HG02623 (cell line): Measurements from ENCODE around the gene ADGRL3.
"Not testable (repeated sequence)": the region's sequence is repeated elsewhere in the genome, so short reads cannot be mapped to it uniquely, and the experiment has no call there.

Experiments
- ATAC-seq: cut with Tn5 transposase; IDR thresholded peaks from one replicate; pipeline ENCODE4 v1.9.1; 2021; ENCODE audit warnings: moderate library complexity; ENCODE audit not compliant: unreplicated experiment

The ADGRL3 gene

GRCh38 chr4:61468024-61468720, 268.0 kb downstream of the ADGRL3 start:
- ATAC-seq, result no peak

GRCh38 chr4:61473306-61473705, 273.2 kb downstream of the ADGRL3 start:
- ATAC-seq, result no peak

- no peak for ATAC-seq
Observed at GRCh38 chr4:61478340-61478739, 278.2 kb downstream of the ADGRL3 start.

DNA sequence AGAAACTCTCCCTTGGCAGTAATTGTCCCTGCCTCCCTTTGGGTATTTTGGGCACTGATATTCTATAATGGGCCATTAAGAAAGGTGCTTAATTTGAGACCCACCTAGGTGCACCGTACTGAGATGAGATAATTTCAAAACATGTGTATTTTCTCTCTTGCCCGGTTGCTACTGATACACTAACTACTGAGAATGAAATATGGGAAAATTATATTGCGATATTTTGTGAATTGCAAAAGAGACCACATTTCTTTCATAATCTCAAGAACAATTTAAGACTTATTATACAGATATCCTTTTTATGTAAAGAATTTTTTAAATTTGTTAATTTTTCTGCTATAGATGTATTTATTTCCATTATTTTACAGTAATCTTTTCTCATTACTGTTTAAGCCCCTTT, 284.9 kb downstream of the ADGRL3 start:
- ATAC-seq, result no peak

GRCh38 chr4:61489927-61490326, 289.8 kb downstream of the ADGRL3 start:
- no peak for ATAC-seq

DNA sequence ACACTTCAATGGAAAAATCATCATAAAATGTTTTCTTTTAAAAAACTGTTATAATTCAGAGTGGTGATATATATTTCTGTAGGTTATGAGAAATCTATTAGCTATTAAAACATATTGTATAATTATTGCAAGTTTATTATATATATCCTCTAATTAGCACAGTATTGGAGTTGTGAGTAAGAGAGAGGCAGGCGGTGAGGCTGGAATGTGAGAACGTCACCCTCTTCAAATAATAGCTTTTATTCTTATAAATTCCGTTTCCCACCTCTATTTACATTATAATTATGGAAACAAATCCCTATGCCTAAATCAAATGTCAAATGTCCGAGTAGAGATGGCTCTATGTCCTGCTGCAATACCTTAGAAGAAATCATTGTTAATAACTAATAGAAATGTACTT, 292.9 kb downstream of the ADGRL3 start:
- no peak for ATAC-seq

DNA sequence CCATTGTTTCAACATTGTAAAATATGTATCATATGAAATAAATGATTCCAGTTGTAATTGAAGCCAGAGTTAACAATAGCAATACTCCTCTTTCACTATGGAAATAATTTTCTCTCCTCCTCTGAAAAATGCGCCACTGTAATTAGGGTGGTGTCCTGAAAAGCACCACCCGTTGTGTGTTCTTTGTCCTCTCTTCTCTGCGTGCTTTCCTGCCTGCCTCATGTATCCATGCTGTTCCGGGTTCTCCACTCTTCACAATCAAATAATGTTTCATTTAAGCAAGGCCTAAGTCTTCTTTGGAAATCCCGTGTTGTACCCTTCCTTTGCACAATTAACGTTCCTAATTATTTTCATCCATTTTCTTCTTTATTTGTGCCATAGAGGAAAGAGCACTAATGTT, 293.3 kb downstream of the ADGRL3 start:
- no peak for ATAC-seq

DNA sequence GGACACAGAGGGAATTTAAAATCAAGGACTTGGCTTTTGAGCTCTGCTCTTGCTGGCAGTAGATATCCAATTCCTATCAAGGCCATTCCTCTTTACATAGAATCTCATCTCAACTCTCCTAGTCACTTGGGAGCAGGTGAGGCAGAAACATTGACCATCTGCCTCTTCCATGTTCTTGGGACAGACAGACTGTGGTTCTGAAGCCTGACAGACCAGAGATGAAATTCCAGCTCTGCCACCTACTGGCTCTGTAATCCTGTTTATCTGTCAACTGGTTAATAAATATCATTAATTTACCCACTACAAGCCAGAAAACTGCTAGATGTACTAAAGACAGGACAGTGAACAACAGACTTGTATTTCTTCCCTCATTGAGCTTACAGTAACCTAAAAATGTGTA, 300.8 kb downstream of the ADGRL3 start:
- no peak for ATAC-seq

GRCh38 chr4:61501812-61502211, 301.7 kb downstream of the ADGRL3 start:
- no peak for ATAC-seq

DNA sequence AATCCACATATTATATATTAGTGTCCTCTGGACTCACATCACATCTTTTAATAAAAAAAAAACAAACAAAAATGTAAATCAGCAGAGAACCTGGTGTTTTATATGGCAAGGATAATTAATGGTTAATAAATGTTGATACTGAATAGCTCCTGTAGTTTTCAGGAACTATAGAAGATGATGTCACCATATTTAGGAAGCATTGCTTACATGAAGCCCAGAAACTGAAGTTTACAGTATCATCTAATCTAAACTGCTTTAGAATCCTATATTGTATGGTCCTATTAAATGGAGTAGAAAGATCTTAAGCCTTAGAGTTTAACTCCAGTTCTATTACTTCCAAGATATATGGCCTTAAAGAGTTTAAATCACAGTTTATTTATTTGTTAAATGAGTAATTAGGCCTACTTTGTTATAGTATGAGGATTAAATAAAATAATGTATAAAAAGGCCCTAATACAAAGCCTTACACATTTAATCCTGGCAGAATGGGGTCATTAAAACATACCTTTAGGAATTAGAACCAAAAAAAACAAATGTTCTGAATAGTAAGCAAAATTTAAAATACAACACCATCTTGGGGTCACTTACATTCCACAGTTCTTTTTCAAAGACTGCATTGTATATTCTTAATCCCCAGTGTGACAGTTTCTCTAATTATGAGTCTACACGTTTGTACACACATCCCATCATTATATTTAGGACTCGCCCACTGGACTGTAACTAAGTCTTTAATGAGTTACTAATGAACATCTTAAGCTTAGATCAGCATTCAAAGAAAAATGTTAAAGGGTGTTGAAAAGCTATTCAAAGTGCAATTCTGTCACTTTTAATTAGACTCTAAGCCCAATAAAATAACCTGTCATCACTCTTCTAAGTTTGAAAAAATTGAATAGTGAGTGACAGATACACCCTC, 305.9 kb downstream of the ADGRL3 start:
- ATAC-seq, result no peak

DNA sequence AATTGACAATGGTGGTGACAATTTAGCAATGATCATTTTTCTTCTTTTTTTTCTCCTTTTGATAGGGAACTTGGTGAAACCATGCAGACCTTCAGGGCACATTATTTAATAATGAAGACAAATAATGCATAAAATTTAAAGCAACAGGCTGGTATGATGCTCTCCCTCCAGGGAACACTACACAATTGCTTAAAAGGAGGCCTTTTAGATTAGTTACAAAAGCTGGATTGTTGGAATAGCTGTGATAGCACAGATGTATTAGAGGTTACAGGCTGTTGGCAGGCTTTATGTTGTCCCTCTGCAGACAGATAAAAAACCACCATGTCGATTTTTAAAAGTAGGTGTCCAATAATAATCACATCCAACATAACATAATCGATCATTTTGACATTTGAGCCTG, 307.0 kb downstream of the ADGRL3 start:
- ATAC-seq, result no peak

GRCh38 chr4:61509721-61510241, 309.7 kb downstream of the ADGRL3 start:
- not testable (repeated sequence) for ATAC-seq

GRCh38 chr4:61511716-61512488, 311.8 kb downstream of the ADGRL3 start:
- no peak for ATAC-seq

DNA sequence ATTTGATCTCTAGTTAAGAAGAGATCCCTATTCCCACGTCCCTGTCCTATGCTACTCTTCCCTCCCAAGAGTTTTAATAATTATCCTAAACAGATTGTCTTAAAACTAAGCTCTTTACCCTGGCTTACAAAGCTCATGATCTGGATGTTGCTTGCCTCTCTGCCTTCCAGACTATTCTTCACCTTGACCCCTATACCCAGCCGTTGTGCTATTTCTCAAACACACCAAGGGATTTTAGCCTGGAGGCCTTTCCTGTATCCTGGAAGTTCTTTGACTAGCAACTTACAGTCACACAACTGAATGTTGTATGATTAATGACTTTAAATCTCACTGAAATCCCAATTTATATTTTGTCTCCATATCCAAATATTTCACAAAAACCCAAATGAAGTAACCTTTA, 314.9 kb downstream of the ADGRL3 start:
- no peak for ATAC-seq

DNA sequence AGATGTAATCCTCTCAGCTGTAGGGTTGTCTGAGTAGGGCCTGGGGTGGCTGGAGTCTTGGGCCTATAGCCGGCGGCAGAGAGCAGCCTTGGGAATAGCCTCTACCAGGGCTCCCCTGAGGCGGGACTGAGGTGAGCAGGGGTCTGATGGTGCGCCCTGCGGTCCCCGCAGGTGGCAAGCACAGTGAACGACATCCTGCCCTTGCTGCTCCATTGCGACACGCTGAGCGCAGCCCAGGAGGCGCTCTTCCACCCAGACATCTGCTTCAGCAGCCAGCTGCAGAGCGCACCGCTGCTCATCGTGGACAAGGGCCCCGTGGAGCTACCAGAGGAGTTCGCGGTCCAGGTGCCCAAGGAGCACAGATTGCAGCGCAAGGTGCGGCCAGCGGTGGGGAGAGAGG, 317.0 kb downstream of the ADGRL3 start:
- no peak for ATAC-seq

DNA sequence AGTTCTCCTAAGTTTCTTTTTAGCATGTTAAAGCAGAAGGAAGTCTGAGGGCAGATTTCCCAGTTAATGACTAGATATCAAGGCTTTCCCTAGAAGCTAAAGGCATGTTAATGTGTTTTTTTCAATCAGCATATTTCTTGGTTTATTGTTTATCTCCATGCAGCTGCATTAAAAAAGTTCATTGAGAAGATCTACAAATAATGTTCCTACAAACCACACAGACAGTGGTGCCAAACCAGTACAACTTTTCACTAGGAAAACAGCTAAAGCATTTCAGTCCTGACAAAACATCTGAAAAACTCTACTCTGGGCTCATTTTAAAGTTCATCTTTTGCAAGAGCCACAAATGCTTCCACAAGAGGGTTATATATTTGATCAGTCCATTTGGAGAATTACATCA, 320.0 kb downstream of the ADGRL3 start:
- no peak for ATAC-seq

DNA sequence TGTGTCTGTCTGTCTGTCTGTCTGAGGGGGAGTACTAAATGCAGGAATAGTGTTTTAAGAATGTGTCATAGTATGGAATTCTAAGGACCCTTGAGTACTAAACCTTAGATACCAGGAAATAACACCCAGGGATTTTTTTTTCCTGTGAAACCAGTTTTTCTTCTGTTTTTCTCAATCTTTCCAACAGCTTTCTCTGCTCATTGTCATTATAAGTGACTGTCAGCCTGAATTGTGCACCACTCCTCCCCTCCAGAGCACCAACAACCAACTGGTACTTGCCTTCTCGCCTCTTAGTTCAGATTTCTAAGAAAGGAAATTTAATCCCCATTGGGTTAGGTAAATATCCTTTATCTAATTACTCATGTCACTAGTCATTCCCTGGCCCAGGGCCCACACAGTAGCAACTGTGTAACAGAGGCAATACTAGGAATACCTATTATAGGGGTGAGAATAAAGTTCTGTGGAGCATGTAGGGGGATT, 320.6 kb downstream of the ADGRL3 start:
- no peak for ATAC-seq

- ATAC-seq, result no peak
Observed at GRCh38 chr4:61521451-61521850, 321.3 kb downstream of the ADGRL3 start.

DNA sequence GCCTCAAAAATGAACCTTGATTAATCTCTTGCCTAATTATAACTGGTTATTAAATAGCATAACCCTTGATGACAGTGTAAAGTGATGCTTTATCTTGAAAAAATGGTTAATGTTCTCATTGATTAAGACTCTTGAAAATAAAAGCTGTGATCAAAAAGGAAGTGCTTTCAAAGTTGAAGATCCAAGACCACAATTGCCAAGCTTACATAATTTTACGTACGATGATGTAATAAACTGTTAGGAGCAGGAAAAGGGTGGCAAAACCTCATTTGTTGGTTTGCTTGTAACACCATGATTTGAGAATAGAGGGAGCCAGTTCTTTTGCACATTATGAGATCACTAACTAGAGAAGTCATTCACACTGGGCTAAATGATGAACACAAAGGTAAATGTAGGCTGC, 322.2 kb downstream of the ADGRL3 start:
- no peak for ATAC-seq

DNA sequence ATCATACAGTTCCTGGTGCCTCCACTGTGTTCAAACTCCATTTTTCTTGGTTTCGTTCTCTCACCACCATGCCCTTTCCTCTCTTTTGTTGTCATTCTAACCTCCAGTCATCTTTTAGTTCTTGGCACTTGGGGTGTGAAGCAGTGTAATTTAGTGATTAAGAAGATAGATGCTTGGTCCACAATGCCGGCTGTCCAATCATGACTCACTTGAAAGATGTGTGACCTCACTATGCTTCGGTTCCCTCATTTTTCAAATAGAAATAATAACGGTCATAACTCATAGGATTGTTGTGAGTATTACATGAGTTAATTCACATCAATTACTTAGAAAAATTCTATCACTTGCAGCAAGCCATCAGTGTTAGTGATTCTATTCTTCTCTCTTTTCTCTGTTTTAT, 327.8 kb downstream of the ADGRL3 start:
- no peak for ATAC-seq

DNA sequence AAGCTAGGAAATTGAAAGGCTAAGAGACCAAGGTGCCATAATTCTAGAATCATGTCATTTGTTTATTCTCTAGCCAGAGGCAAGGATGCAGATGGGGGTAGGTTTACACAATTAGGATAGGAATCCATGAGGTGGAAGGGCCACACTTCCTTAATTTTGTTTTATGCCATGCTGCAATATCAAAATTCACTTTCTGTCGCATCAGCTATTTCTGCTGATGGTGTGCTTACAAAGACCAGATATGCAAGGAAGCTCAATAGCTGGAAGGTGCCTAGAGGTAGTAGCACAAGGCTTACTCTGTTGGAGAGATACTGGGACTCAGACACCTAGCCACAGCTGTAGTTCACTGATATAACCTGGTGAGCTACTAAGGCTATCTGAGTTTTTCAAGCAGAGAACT, 328.5 kb downstream of the ADGRL3 start:
- ATAC-seq, result no peak
